HG02588 (cell line): ENCODE data around the gene SEMA6D.

ENCODE experiments used
- ATAC-seq: cut with Tn5 transposase; IDR thresholded peaks from one replicate; pipeline ENCODE4 v1.9.1; 2021; ENCODE audit warnings: mild to moderate bottlenecking, moderate library complexity; ENCODE audit not compliant: unreplicated experiment

SEMA6D gene

GRCh38 chr15:47717036-47717612, at the start of gene SEMA6D:
Gene SEMA6D (plus strand): TSS chr15:47717505. CDS start chr15:47759799, 42,294 bp downstream.
- no peak for ATAC-seq

DNA sequence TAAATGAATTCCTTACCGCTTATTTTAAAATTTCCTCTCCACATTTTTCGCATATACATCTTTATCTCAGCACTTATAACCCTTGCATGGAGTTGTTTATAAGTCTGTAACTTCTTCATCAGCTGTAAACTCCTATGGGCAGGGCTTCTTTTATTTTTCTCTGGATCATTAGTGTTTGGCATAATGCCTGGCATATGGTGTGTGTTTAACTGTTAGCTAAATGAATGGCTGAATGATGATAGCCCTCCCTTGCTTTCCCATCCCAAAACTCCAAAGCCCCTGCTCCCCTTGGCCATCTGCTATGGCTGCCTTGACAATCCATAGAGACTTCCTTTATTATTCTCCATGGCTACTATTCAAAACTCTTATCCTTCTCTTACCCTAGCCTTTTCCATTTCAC, 48.1 kb upstream of the SEMA6D start:
- ATAC-seq: no peak

DNA sequence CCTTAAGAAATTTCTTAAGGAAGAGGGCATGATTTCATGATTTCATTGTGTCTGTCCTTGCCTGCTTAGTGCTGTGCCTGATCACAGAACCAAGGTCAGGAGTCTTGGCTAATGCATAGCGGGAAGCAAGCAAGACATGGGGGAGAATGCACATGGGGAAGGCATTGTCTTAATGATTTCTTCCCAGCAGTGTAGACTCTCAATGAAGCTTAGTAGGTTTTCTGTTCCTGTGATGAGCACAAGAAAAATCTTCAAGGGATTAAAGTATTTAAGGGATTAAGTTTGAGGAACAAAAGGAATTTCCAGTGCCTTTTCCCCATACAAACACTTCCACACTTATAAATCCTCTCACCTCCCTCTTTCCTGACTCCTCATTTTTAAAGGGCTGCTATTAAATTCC, 46.9 kb upstream of the SEMA6D start:
- ATAC-seq: no peak

DNA sequence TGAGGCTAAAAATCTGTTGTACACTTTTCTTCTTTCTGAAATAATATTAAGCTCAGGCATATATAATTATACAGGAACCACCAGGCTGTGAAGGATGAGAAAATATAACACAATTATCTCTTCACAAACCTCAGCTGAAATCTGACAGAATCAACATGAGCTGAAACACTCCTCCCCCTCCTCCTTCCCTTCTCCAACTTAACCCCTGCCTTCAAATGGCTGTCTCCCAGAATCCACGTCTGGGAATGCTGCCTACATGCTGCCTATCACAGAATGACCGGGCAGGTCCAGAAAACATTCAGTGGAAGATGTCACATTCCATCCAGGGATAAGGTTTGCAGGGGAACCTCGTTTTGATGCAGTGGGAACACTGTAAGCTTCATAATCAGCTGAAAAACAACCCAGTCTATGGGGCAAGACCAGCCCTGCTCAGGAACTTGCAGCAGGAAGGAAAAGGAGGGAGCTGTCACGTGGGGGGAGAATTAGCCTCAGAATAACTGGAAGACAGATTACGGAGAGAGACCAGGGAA, 44.0 kb upstream of the SEMA6D start:
- no peak for ATAC-seq

- no peak for ATAC-seq
Observed at GRCh38 chr15:47674586-47675232, 42.6 kb upstream of the SEMA6D start.

DNA sequence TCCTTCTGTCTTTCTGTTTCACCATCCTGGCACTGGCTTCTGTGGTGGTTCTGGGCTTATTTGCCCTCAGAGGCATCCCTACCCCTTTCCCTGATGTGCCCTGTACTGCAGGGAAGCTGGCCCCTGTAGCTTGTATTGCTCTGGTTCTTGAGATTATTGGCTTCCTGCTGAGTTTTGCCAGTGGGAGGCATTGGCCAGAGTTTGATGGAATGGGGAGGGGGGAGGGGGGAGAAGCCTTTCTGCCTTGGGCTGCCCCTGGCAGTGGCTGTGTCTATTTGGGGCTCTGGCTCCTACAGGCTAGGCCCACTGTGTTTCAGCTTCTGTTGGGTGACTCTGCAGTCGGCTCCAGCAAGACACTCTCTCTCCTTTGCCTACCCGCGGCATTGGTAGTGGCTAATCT, 41.6 kb upstream of the SEMA6D start:
- ATAC-seq: no peak

DNA sequence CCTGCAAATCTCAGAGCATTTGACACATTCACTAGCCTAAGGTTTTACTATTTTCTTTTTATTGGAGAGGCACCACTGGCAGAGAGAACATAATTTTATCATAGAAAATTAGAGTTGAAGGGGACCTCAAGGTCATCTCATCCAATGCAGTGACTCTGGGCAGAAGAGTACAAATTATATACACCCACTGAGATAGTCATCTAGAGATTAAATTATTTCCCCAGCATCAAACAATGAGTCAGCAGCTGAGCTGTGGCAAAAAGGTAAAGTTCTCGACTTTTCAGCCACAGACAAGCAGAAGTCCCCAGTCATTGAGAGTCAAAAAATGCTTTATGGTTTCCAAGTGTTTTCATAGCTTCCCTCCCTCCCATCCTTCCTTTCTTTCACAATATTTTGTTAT, 39.3 kb upstream of the SEMA6D start:
- ATAC-seq: no peak

- ATAC-seq: no peak
Observed at GRCh38 chr15:47682661-47683060, 34.6 kb upstream of the SEMA6D start.

- no peak for ATAC-seq
Observed at GRCh38 chr15:47685141-47685870, 32.0 kb upstream of the SEMA6D start.

- ATAC-seq: no peak
Observed at GRCh38 chr15:47688573-47689086, 28.7 kb upstream of the SEMA6D start.

DNA sequence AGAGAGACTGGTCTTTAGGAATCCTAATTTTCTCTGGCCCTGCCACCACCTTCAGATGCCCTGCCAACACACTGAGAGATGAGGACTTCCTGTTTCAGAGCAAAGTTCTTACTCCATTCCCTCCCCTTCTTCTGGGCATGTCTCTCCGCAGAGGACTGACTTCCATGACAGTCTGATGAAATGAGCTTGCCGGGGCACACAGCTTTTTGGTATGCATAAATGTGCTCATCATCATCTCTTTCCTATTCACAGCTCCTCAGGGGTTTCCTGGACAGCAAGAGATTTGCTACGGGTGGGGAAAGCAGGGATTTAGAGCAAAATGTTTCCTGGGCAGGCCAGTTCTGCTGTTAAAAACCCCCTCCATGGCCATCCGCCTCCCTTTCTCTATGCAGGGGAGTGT, 27.6 kb upstream of the SEMA6D start:
- no peak for ATAC-seq

DNA sequence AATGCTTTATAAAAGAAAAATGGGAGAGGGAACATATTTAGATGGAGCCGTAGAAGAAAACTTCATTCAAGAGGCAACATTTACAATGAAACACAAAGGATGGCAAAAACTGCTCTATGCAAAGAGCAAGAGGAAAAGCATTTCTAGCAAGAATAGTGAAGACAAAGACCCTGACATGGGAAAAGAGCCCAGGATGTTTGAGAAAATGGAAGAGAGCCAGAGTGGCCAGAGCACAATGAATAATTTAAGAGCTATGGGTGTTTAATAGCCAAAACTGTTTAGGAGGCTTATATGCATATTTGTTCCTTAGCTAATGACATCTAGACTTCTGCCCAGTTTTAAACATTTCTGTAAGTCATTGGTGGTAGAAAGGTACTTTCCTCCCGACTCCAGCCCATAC, 25.4 kb upstream of the SEMA6D start:
- ATAC-seq: no peak

- no peak for ATAC-seq
Observed at GRCh38 chr15:47696351-47696750, 21.0 kb upstream of the SEMA6D start.

DNA sequence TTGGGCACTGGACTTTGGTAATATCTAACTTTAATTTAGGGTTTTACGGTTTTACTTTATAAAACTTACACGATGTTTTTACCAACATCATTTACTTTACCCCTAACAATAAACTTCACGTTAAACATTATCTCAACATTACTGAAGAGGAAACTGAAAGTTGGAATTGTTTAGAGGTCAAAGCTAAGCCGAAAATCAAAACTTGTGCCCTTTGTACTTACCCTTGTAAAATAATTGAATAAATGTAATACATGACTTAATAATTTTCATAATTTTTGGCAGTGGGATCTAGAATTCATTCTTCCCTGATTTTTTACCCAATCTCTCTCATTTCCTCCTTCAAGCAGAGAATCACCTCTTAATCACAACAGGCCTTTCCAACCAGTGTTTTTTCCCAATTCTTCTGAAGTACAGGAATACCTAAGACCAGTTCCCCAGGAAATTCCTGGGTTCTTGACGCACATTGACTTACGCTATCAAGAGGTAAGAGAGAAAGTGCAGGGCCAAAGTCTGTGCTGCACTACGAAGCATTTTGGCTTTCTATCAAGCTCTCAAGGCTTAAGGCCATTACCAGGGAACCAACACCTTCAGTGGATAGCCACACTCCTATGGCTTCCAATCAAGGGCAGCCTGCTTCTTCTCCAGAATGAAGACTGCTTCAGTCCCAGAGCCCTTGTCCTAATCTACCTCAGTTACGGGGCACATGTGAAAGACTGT, 11.9 kb upstream of the SEMA6D start:
- ATAC-seq: no peak

GRCh38 chr15:47707391-47707790, 9.9 kb upstream of the SEMA6D start:
- ATAC-seq: no peak

DNA sequence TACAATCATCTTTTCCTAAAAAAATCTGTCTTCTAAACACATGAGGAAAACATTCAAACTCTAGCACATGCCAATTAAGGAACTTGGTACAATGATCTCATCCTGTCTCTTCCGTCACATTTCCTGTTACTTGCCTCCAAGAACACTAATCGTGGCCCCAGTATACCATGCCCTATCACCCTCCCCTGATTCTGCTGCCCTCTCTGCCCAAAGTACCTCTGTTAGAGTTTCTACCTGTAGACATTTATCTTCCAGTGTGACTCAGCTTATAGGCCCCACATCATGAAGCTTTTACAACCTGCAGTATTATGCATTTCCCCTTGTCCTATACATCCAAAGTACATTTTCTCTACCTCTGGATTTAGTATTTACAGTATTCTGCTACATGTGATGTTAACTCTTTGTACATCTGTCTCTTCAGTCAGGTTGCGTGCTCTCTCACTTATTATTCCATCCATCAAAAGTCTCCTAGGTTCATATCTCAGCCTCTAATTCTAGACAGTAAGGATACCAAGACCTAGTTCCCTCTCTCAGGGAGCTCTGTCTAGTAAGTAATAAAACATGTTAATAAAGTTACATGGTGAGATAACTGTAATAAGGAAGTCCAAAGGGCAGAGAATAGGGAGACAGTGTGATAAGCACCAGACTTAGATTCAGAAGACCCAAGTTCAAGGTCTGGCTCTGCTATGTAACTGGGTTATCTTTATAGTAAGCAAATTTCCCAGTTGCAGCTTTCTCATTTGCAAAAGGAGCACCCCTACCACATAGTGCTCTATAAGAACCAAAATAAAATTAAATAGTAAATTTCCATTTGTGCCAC, 8.9 kb upstream of the SEMA6D start:
- ATAC-seq: no peak

DNA sequence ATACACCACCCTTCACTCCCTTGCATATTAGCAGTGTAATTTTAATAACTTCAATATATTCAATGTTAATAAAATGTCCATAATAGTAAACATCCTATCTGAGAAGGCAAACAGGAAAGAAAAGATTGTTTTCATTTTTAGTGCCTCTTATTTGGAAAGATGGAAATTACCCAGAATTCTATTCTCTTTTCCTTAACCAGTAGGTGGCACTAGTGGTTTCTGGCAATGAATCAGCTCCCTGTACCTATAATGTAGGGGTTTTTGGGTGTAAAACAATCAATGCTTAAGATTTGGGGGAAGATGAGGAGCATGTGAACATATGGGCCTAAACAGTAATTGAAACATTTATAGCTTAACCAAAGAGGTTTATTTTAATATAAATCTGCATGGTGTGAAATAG, 5.7 kb upstream of the SEMA6D start:
- ATAC-seq: no peak

GRCh38 chr15:47715402-47715801, 1.9 kb upstream of the SEMA6D start:
- ATAC-seq: no peak

- no peak for ATAC-seq
Observed at GRCh38 chr15:47715856-47716445, 1.4 kb upstream of the SEMA6D start.

GRCh38 chr15:47716516-47716915, 789 bp upstream of the SEMA6D start:
- ATAC-seq: no peak
